Natural killer cell (primary cell): Measurements from ENCODE around the gene RAB3D. TPM values are rescaled to one million over a fixed set of nuclear protein-coding genes. Genes with fewer than 3 reads are reported as not detected.

Experiments used
- ATAC-seq, 3 donors: fragments of 150-1000 bp in 2 of 3; fragments of 200-7000 bp in 1 of 3; cut with Tn5 transposase; 1 replicate in 1 of 3; 2 replicates in 2 of 3; pipeline ENCODE4 v1.10.0; 2021; ENCODE audit warnings: mild to moderate bottlenecking in 2 of 3, moderate library complexity in 2 of 3
- DNase-seq, 2 donors: peaks; one replicate each; pipeline versions ENCODE4 v3.0.0 to v3.0.0-alpha.2; 2013 to 2021; ENCODE audit warnings: mixed read lengths in 1 of 2
- H3K27ac ChIP-seq: one replicate; pipeline ENCODE4 v1.5.1; 2013; ENCODE audit warnings: mild to moderate bottlenecking, low read length
- H3K27me3 ChIP-seq: one replicate; pipeline ENCODE4 v1.6.1; 2013; ENCODE audit warnings: low read length; ENCODE audit not compliant: control insufficient read depth, insufficient read depth
- H3K36me3 ChIP-seq: one replicate; pipeline ENCODE4 v1.6.1; 2013; ENCODE audit warnings: low read length; ENCODE audit not compliant: control insufficient read depth, insufficient read depth
- H3K4me1 ChIP-seq: one replicate; pipeline ENCODE4 v1.6.1; 2013; ENCODE audit warnings: low read length; ENCODE audit not compliant: control insufficient read depth, insufficient read depth
- H3K4me3 ChIP-seq: one replicate; pipeline ENCODE4 v1.5.1; 2013; ENCODE audit warnings: low read length
- H3K9me3 ChIP-seq: one replicate; pipeline ENCODE4 v1.6.1; 2013; ENCODE audit warnings: low read length; ENCODE audit not compliant: control insufficient read depth, insufficient read depth
- H3K27ac Mint-ChIP-seq, 2 donors: one replicate each; pipeline ENCODE4 v1.8.0; 2022; ENCODE audit warnings: mild to moderate bottlenecking in 2 of 2, mixed read lengths in 2 of 2, moderate library complexity in 1 of 2
- H3K27me3 Mint-ChIP-seq, 2 donors: one replicate each; pipeline ENCODE4 v1.8.0; 2022; ENCODE audit warnings: low read depth in 2 of 2, mixed read lengths in 2 of 2
- H3K36me3 Mint-ChIP-seq: one replicate; pipeline ENCODE4 v1.8.0; 2022; ENCODE audit warnings: mixed read lengths
- H3K4me1 Mint-ChIP-seq, 2 donors: one replicate each; pipeline ENCODE4 v1.8.0; 2022; ENCODE audit warnings: mixed read lengths in 2 of 2
- H3K4me3 Mint-ChIP-seq: one replicate; pipeline ENCODE4 v1.8.0; 2022; ENCODE audit warnings: mild to moderate bottlenecking, moderate library complexity, mixed read lengths
- H3K9me3 Mint-ChIP-seq, 2 donors: one replicate each; pipeline ENCODE4 v1.8.0; 2022; ENCODE audit warnings: mixed read lengths in 2 of 2
- WGBS: methylation state at CpG from one replicate; pipeline ENCODE4 v1.1.7; 2013; ENCODE audit warnings: missing lambda C conversion rate; ENCODE audit not compliant: insufficient coverage; 5-methylcytosine and 5-hydroxymethylcytosine counted together
- intact Hi-C: fragments of 100-400 bp; cut with micrococcal nuclease; formaldehyde crosslinking; loops from one replicate; pipeline ENCODE4 v1.14.2; 2022
- total RNA-seq, 4 donors: library from RNA; stranded (reverse); fragments of 120-200 nt in 1 of 4; gene quantifications; one replicate each; pipeline versions ENCODE4 v1.2.3 to v1.2.4, GENCODE V29; 2013 to 2022
- TF ChIP-seq, protein P1 (sequence below): fragments of 200-600 bp; IDR thresholded peaks from one replicate; pipeline ENCODE4 v1.8.0; 2022; ENCODE audit warnings: antibody characterized with exemption

The RAB3D gene
- total RNA-seq, 3 donors from 2014 or later (not counting 1 experiment from before 2014, with no cell fraction given): 14.3 to 20.0 (median 15.7) TPM

DNA sequence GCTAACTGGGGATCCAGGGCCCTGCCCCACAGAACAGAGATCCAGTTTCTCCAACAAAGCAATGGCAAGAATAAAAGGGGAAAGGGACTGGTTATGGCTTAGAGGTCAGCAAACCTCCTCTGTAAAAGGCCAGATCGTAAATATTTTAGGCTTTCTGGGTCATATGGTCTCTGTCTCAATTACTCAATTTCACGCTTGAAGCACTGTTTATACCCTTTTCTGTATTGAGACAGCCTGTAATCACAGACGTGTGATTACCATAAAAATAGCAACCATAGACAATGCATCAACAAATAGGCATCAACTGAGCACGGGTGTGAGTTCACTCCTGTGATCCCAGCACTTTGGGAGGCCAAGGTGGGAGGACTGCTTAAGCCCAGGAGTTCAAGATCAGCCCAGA lies 9.3 kb downstream of the RAB3D start:
- 87% methylated on average over 4 of the region's 4 CpGs for WGBS
- DNase-seq: no peak
- Histone ChIP-seq H3K27ac (no peak overlapping the region), H3K9me3 (no peaks in the 10 kb centered on the region), H3K36me3 (no peaks in the 10 kb centered on the region), H3K4me3 (no peak overlapping the region), H3K4me1 (peaks cover under 1% of the 10 kb centered on the region), H3K27me3 (no peaks in the 10 kb centered on the region)
- Mint-ChIP-seq H3K36me3 (no peaks in the 10 kb centered on the region), H3K27ac (no peak overlapping the region), H3K4me1 (no peaks in the 10 kb centered on the region), H3K27me3 (no peaks in the 10 kb centered on the region), H3K4me3 (no peak overlapping the region), H3K9me3 (no peaks in the 10 kb centered on the region)
- ATAC-seq: no peak
- TF ChIP-seq, protein P1, sequence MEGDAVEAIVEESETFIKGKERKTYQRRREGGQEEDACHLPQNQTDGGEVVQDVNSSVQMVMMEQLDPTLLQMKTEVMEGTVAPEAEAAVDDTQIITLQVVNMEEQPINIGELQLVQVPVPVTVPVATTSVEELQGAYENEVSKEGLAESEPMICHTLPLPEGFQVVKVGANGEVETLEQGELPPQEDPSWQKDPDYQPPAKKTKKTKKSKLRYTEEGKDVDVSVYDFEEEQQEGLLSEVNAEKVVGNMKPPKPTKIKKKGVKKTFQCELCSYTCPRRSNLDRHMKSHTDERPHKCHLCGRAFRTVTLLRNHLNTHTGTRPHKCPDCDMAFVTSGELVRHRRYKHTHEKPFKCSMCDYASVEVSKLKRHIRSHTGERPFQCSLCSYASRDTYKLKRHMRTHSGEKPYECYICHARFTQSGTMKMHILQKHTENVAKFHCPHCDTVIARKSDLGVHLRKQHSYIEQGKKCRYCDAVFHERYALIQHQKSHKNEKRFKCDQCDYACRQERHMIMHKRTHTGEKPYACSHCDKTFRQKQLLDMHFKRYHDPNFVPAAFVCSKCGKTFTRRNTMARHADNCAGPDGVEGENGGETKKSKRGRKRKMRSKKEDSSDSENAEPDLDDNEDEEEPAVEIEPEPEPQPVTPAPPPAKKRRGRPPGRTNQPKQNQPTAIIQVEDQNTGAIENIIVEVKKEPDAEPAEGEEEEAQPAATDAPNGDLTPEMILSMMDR: no peak
- intact Hi-C loops: no loop called here

DNA sequence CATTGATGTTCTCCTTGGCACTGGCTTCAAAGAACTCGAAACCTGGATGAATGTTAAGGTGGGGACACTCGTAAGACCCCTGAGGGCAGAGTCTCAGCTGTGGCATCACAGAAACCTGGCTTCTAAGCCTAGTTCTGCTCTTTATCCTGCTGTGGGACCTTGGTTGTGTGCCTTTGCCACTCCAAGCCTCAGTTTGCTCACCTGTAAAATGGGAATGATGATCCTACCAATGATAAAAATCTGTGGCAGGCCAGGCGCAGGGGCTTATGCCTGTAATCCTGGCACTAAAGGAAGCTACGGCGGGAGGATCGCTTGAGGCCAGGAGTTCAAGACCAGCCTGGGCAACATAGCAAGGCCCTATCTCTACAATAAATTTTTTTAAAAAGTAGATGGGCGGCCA lies 13.9 kb downstream of the RAB3D start:
- H3K4me1 ChIP-seq: peaks cover 21% of the 10 kb centered on the region
- H3K27ac ChIP-seq: no peak overlapping the region
- H3K27ac Mint-ChIP-seq: peak overlapping the region in 1 of 2 donors; percentile 90

DNA sequence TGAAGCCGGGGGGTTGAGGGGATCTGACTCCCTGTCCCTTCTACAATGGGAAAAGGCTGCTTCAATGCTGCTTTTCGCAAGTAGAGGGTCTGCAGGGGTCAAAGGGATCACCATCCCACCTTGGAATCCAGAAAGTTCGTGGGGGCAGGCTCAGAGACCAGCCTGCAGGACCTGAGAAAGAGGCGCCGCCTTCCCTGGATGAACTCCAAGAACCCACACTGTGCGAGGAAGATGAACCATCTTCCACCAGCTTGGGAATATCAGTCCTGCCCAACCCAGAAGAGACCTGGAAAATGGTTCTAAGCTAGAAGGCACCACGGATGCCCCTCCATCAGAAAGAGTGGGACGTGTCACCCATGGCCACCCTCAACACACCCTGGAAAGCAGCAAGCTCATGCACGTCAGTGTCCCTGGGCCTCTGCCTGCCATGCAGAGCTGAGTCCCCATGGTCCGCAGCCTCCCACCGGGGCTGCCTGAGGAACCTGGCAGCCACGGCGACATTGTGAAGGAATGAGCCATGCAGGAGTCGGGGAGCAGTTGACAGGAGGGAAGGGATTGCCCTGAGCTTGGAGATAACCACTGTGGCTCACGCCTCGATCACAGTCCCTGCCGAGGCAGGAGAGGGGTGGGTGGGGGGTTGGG lies 14.6 kb downstream of the RAB3D start:
- no peak overlapping the region for H3K4me3 ChIP-seq
- Mint-ChIP-seq H3K36me3 (no peaks in the 10 kb centered on the region), H3K4me3 (no peak overlapping the region), H3K27me3 (no peaks in the 10 kb centered on the region), H3K27ac (peak overlapping the region; percentile 88 to 90), H3K9me3 (no peaks in the 10 kb centered on the region), H3K4me1 (peaks cover 25 to 26% of the 10 kb centered on the region in 2 donors)
- ATAC-seq (no peak), DNase-seq (no peak)
- no peaks in the 10 kb centered on the region for H3K36me3 ChIP-seq
- H3K27me3 ChIP-seq: no peaks in the 10 kb centered on the region
- H3K27ac ChIP-seq: peak overlapping the region; percentile 82
- intact Hi-C loops: no loop called here
- H3K9me3 ChIP-seq: no peaks in the 10 kb centered on the region
- WGBS: 81% methylated on average over 17 of the region's 17 CpGs
- H3K4me1 ChIP-seq: peaks cover 21% of the 10 kb centered on the region
- TF ChIP-seq, protein P1: no peak

More for the DNA sequence above, 13.9 kb downstream of the RAB3D start:
- intact Hi-C loops: no loop called here
- Mint-ChIP-seq H3K4me1 (peaks cover 25 to 26% of the 10 kb centered on the region in 2 donors), H3K27me3 (no peaks in the 10 kb centered on the region), H3K36me3 (no peaks in the 10 kb centered on the region), H3K9me3 (no peaks in the 10 kb centered on the region), H3K4me3 (no peak overlapping the region)
- H3K36me3 ChIP-seq: no peaks in the 10 kb centered on the region
- DNase-seq (no peak), ATAC-seq (no peak)
- 98% methylated on average over 7 of the region's 7 CpGs for WGBS
- H3K27me3 ChIP-seq: no peaks in the 10 kb centered on the region
- TF ChIP-seq, protein P1: no peak
- no peaks in the 10 kb centered on the region for H3K9me3 ChIP-seq
- H3K4me3 ChIP-seq: no peak overlapping the region
